IPS-15b (cell line): ENCODE data around the gene FOSB.

Source experiments
- H3K27me3 ChIP-seq: one replicate; pipeline ENCODE4 v1.6.1; 2013; ENCODE audit warnings: low read length; ENCODE audit not compliant: control insufficient read depth, insufficient read depth
- H3K36me3 ChIP-seq: one replicate; pipeline ENCODE4 v1.6.1; 2013; ENCODE audit warnings: low read length; ENCODE audit not compliant: control insufficient read depth, insufficient read depth
- H3K4me1 ChIP-seq: one replicate; pipeline ENCODE4 v1.6.1; 2013; ENCODE audit warnings: mild to moderate bottlenecking, low read length; ENCODE audit not compliant: control insufficient read depth, insufficient read depth
- H3K4me3 ChIP-seq: one replicate; pipeline ENCODE4 v1.5.1; 2013; ENCODE audit warnings: low read depth, low read length
- H3K9ac ChIP-seq: one replicate; pipeline ENCODE4 v1.6.1; 2013; ENCODE audit warnings: low read depth, mild to moderate bottlenecking, low read length
- H3K9me3 ChIP-seq: one replicate; pipeline ENCODE4 v1.6.1; 2013; ENCODE audit warnings: mild to moderate bottlenecking, low read length; ENCODE audit not compliant: control insufficient read depth, insufficient read depth

Gene FOSB

DNA sequence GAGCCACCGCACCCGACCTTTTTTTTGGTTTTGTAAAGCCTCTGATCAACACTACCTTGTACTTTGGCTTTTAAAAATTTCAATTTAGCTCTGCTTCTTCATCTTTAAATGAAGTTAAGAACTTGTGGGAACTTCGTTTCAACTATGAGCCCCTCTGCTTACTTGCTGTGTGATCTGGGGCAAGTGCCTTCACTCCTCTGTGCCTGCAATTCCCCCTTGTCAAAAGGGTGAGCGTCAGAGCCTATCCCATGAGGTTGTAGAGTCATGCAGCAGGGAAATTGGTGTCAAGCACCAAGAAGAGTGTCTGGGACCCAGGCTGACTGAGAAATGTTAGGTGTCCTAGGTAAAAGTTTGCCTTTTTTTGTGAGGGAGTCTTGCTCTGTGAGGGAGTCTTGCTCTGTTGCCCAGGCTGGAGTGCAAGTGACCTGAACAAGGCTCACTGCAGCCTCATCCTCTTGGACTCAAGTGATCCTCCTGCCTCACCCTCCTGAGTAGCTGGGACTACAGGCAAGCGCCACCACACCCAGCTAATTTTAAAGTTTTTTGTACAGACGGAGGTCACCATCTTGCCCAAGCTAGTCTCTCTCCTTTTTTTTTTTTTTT is 45.2 kb downstream of the FOSB start:
- peaks cover 3% of the 10 kb centered on the region for H3K4me1 ChIP-seq
- H3K9me3 ChIP-seq: no peaks in the 10 kb centered on the region
- H3K27me3 ChIP-seq: no peaks in the 10 kb centered on the region
- H3K4me3 ChIP-seq: no peak overlapping the region
- no peak overlapping the region for H3K9ac ChIP-seq
- H3K36me3 ChIP-seq: peaks cover 7% of the 10 kb centered on the region

DNA sequence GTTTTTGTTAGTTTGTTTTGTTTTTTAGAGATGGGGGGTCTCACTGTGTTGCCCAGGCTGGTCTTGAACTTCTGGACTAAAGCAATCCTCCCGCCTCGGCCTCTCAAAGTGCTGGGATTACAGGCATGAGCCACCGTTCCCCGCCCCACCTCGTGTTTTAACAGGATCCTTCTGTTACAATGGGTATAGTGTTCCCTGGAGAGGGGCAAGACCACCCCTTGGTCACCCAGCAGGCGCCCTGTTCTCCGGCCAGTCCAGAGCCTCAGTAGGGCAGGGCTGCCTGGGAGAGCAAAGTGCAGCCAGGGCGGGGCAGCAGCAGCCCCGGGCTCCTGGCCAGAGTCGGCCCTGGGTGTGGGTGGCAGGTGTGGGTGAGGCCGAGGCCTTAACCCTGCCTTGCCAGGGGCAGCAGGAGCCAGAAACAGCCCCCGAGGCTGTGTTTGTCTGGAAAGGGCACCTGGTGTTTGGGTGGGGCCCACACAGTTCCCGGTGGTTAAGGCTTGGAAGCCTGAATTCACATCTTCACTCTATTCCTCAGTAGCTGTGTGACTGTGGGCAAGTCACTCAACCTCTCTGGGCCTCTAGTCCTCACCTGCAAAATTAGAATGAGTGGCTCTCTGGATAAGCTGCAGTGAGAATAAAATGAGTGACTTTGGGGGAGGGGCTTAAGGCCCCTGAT is 46.7 kb downstream of the FOSB start:
- H3K4me3 ChIP-seq: no peak overlapping the region

GRCh38 chr19:45515081-45515624 is 47.4 kb downstream of the FOSB start:
- Histone ChIP-seq H3K4me1 (no peaks in the 10 kb centered on the region), H3K9ac (no peak overlapping the region), H3K9me3 (no peaks in the 10 kb centered on the region), H3K4me3 (no peak overlapping the region), H3K36me3 (peaks cover 17% of the 10 kb centered on the region), H3K27me3 (no peaks in the 10 kb centered on the region)

More for the DNA sequence above, 46.7 kb downstream of the FOSB start:
- peaks cover 14% of the 10 kb centered on the region for H3K36me3 ChIP-seq
- no peaks in the 10 kb centered on the region for H3K9me3 ChIP-seq
- H3K9ac ChIP-seq: no peak overlapping the region
- peaks cover 3% of the 10 kb centered on the region for H3K4me1 ChIP-seq
- no peaks in the 10 kb centered on the region for H3K27me3 ChIP-seq

- Histone ChIP-seq H3K9me3 (no peaks in the 10 kb centered on the region), H3K4me1 (no peaks in the 10 kb centered on the region), H3K4me3 (no peak overlapping the region), H3K36me3 (peaks cover 24% of the 10 kb centered on the region), H3K9ac (no peak overlapping the region), H3K27me3 (no peaks in the 10 kb centered on the region)
These were observed 48.1 kb downstream of the FOSB start for GRCh38 chr19:45515807-45516401.

DNA sequence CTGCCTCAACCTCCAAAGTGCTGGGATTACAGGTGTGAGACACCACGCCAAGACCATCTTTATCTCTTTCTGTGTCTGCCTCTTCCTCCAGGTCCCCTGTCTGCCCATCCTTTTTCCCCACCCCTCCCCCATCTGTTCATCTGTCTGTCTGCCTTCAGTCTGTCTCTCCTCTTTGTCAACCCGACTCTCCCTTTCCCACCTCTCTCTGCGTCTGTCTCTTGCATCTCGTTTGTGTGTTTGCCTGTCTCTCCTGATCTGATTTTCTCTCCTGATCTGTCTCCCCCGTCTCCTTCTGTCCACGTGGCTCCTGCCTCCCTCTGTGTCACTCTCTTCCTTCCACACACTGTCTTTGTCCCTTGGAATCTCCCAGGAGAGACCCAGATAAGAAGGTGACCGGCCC is 49.4 kb downstream of the FOSB start:
- no peak overlapping the region for H3K4me3 ChIP-seq
- H3K4me1 ChIP-seq: no peaks in the 10 kb centered on the region
- H3K9me3 ChIP-seq: no peaks in the 10 kb centered on the region
- H3K36me3 ChIP-seq: peaks cover 31% of the 10 kb centered on the region
- no peak overlapping the region for H3K9ac ChIP-seq
- H3K27me3 ChIP-seq: no peaks in the 10 kb centered on the region

DNA sequence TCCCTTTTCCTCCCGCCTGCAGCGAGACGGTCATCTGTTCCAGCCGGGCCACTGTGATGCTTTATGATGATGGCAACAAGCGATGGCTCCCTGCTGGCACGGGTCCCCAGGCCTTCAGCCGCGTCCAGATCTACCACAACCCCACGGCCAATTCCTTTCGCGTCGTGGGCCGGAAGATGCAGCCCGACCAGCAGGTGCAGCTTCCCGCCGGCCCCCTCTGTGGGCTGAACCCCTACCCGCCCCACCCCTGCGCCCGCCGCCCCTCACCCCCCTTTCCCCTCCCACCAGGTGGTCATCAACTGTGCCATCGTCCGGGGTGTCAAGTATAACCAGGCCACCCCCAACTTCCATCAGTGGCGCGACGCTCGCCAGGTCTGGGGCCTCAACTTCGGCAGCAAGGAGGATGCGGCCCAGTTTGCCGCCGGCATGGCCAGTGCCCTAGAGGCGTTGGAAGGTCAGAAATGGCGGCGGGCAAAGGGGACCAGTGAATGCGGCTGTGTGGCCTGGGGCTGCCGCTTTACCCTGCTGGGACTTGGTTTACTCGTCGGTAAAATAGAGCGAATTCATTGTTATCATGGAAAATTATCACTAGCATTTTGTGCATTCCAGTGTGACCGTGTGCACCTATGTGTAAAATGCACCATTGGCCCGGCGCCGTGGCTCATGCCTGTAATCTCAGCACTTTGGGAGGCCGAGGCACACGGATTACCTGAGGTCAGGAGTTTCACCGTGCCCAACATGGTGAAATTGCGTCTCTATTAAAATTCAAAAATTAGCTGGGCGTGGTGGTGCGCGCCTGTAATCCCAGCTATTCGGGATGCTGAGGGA is 50.1 kb downstream of the FOSB start:
- Histone ChIP-seq H3K36me3 (peaks cover 31% of the 10 kb centered on the region), H3K9ac (no peak overlapping the region), H3K27me3 (no peaks in the 10 kb centered on the region), H3K4me3 (no peak overlapping the region), H3K9me3 (no peaks in the 10 kb centered on the region), H3K4me1 (no peaks in the 10 kb centered on the region)

GRCh38 chr19:45518469-45518826 is 50.7 kb downstream of the FOSB start:
- Histone ChIP-seq H3K27me3 (no peaks in the 10 kb centered on the region), H3K4me1 (no peaks in the 10 kb centered on the region), H3K4me3 (no peak overlapping the region), H3K36me3 (peaks cover 31% of the 10 kb centered on the region), H3K9me3 (no peaks in the 10 kb centered on the region), H3K9ac (no peak overlapping the region)

DNA sequence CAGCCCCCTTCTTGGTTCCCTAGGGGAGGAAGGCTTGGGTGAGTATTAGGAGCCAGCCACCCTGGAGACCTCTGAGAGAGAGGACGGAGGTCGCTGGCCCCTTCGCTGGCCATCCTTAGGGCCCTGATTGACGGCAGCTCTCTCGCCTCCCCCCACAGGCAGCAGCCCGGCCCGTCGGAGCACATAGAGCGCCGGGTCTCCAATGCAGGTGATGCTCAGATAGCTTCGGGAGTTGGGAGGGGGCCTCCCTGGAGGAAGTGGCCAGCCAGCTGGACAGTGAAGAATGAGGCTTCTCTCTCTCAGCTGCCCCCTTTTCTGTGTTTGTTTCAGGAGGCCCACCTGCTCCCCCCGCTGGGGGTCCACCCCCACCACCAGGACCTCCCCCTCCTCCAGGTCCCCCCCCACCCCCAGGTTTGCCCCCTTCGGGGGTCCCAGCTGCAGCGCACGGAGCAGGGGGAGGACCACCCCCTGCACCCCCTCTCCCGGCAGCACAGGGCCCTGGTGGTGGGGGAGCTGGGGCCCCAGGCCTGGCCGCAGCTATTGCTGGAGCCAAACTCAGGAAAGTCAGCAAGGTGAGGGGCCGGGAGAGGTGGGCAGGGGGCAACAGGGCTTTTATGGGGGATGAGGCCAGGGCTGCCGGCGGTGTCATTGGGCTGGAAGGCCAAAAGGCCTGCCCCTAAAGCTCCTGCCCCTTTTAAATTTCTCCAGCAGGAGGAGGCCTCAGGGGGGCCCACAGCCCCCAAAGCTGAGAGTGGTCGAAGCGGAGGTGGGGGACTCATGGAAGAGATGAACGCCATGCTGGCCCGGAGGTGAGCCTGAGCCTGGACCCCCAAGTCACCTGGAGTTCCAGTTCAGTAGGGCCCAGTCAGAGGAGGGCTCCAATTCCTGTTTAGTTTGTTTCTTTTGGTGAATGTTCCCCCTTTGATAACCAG is 54.5 kb downstream of the FOSB start:
- Histone ChIP-seq H3K9me3 (no peaks in the 10 kb centered on the region), H3K4me1 (no peaks in the 10 kb centered on the region), H3K36me3 (peaks cover 45% of the 10 kb centered on the region), H3K4me3 (no peak overlapping the region), H3K9ac (no peak overlapping the region), H3K27me3 (no peaks in the 10 kb centered on the region)

GRCh38 chr19:45523642-45524256 is 56.0 kb downstream of the FOSB start:
- Histone ChIP-seq H3K27me3 (no peaks in the 10 kb centered on the region), H3K9ac (no peak overlapping the region), H3K36me3 (peaks cover 37% of the 10 kb centered on the region), H3K9me3 (no peaks in the 10 kb centered on the region), H3K4me1 (peaks cover 6% of the 10 kb centered on the region), H3K4me3 (no peak overlapping the region)

GRCh38 chr19:45524575-45525129 is 56.9 kb downstream of the FOSB start:
- H3K4me3 ChIP-seq: no peak overlapping the region
- no peak overlapping the region for H3K9ac ChIP-seq
- no peaks in the 10 kb centered on the region for H3K9me3 ChIP-seq
- H3K36me3 ChIP-seq: peaks cover 37% of the 10 kb centered on the region
- H3K4me1 ChIP-seq: peaks cover 6% of the 10 kb centered on the region
- peaks cover 3% of the 10 kb centered on the region for H3K27me3 ChIP-seq
